ENCODE measurements around the gene PHB1. TPM values are rescaled to one million over a fixed set of nuclear protein-coding genes. Genes with fewer than 3 reads are reported as not detected.

Gene PHB1
- total RNA-seq, 1 donor from 2014 or later: 256 TPM

DNA sequence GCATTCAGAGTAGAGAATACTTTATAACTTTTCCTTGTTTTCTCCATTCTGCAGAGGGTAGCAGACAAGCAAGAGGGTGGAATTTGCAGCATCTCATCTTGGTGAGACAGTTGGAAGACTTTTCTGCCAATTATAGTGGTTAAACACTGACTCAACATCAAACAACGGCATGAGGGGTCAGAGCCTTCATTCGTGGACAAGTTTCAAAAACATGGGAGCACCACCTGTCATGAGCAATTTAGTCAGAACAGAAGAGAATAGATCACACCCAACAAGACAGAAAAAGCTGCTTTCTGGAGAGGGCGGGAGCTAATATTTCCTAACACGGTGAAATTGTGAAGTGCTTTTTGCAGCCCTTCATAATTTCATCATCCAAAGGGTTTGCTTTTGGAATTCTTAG is 34.8 kb downstream of the PHB1 start:
- Mint-ChIP-seq H3K36me3 (ENCODE audit: low read depth) (no peaks in the 10 kb centered on the region), H3K9me3 (peaks cover 3% of the 10 kb centered on the region), H3K27ac (ENCODE audit: unreplicated experiment) (no peak overlapping the region), H3K4me3 (no peak overlapping the region), H3K4me1 (peaks cover 14% of the 10 kb centered on the region), H3K27me3 (ENCODE audit: low read depth) (no peaks in the 10 kb centered on the region)
- DNase-seq (ENCODE audit: low read depth, low spot score): no peak
- TF ChIP-seq, protein P1, sequence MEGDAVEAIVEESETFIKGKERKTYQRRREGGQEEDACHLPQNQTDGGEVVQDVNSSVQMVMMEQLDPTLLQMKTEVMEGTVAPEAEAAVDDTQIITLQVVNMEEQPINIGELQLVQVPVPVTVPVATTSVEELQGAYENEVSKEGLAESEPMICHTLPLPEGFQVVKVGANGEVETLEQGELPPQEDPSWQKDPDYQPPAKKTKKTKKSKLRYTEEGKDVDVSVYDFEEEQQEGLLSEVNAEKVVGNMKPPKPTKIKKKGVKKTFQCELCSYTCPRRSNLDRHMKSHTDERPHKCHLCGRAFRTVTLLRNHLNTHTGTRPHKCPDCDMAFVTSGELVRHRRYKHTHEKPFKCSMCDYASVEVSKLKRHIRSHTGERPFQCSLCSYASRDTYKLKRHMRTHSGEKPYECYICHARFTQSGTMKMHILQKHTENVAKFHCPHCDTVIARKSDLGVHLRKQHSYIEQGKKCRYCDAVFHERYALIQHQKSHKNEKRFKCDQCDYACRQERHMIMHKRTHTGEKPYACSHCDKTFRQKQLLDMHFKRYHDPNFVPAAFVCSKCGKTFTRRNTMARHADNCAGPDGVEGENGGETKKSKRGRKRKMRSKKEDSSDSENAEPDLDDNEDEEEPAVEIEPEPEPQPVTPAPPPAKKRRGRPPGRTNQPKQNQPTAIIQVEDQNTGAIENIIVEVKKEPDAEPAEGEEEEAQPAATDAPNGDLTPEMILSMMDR (conservative IDR thresholded peaks at IDR 0.05): no peak

DNA sequence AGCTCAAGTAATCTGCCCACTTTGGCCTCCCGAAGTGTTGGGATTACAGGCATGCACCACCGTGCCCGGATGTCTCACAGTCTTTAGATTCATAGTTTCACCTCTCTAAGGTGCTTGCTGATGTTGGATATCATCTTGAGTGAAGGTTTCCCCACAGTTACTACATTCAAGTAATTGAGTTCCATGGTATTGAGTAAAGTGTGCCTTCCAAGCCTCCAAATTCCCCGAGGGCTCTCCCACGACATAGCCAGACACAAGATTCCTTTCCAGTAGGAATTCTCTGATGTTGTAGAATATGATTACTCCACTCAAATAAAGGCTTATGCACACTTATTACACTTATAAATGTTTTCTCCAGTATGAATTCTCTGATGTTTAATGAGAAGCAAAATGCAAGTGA is 36.4 kb downstream of the PHB1 start:
- TF ChIP-seq, protein P1 (conservative IDR thresholded peaks at IDR 0.05): no peak
- no peaks in the 10 kb centered on the region for H3K9me3 Mint-ChIP-seq
- no peak overlapping the region for H3K27ac Mint-ChIP-seq (ENCODE audit: unreplicated experiment)
- H3K36me3 Mint-ChIP-seq (ENCODE audit: low read depth): no peaks in the 10 kb centered on the region
- H3K4me1 Mint-ChIP-seq: peaks cover 11% of the 10 kb centered on the region
- H3K4me3 Mint-ChIP-seq: no peak overlapping the region
- no peak for DNase-seq (ENCODE audit: low read depth, low spot score)
- no peaks in the 10 kb centered on the region for H3K27me3 Mint-ChIP-seq (ENCODE audit: low read depth)

DNA sequence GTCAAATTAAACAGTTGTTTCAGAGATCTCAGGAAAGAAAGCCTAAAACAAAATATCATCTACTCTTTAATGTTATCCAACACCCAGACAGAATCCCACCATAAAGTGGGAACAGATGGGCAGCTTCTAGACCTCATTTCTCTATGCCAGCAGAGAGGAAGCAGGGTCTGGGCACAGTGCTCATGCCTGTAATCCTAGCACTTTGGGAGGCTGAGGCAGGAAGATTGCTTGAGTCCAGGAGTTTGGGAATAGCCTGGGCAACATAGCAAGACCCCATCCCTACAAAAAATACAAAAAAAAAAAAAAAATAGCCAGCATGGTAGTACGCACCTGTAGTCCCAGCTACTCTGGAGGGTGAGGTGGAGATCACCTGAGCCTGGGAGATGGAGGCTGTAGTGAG is 39.1 kb downstream of the PHB1 start:
- Mint-ChIP-seq H3K9me3 (no peaks in the 10 kb centered on the region), H3K36me3 (ENCODE audit: low read depth) (no peaks in the 10 kb centered on the region), H3K4me1 (peaks cover 11% of the 10 kb centered on the region), H3K27me3 (ENCODE audit: low read depth) (no peaks in the 10 kb centered on the region), H3K27ac (ENCODE audit: unreplicated experiment) (no peak overlapping the region), H3K4me3 (no peak overlapping the region)
- TF ChIP-seq, protein P1 (conservative IDR thresholded peaks at IDR 0.05): no peak
- no peak for DNase-seq (ENCODE audit: low read depth, low spot score)

DNA sequence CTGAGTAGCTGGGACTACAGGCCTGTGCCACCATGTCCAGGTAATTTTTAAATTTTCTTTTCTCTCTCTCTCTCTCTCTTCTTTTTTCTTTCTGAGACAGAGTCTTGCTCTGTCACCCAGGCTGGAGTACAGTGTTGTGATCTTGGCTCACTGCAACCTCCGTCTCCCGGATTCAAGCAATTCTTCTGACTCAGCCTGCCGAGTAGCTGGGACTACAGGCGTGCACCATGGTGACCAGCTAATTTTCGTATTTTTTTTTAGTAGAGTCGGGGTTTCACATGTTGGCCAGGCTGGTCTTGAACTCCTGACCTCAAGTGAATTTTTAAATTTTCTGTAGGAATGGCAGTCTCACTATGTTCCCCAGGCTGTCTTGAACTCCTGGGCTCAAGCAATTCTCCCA is 41.6 kb downstream of the PHB1 start:
- Mint-ChIP-seq H3K4me3 (no peak overlapping the region), H3K4me1 (peaks cover 11% of the 10 kb centered on the region), H3K9me3 (no peaks in the 10 kb centered on the region), H3K36me3 (ENCODE audit: low read depth) (no peaks in the 10 kb centered on the region), H3K27ac (ENCODE audit: unreplicated experiment) (no peak overlapping the region), H3K27me3 (ENCODE audit: low read depth) (no peaks in the 10 kb centered on the region)
- TF ChIP-seq, protein P1 (conservative IDR thresholded peaks at IDR 0.05): no peak
- DNase-seq (ENCODE audit: low read depth, low spot score): no peak

DNA sequence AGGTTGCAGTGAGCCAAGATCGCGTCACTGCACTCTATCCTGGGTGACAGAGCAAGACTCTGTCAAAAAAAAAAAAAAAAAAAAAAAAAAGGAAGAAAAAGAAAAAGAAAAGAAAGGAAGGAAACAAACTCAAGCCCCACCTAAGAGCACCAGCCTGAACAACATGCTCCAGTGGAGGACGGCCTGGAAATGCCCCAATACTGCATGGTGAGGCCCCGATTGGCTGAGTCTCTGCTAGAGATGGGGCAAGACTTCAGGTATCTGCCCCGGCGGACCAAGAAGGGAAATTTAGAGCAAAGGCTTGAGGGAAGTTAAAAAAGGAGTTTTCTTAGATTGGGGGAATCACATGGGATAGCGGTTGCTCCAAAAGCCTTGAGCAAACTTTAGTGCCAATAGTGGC is 42.3 kb downstream of the PHB1 start:
- Mint-ChIP-seq H3K27ac (ENCODE audit: unreplicated experiment) (no peak overlapping the region), H3K36me3 (ENCODE audit: low read depth) (no peaks in the 10 kb centered on the region), H3K4me3 (no peak overlapping the region), H3K4me1 (peaks cover 11% of the 10 kb centered on the region), H3K9me3 (no peaks in the 10 kb centered on the region), H3K27me3 (ENCODE audit: low read depth) (no peaks in the 10 kb centered on the region)
- no peak for DNase-seq (ENCODE audit: low read depth, low spot score)
- TF ChIP-seq, protein P1 (conservative IDR thresholded peaks at IDR 0.05): no peak

All from neural crest cell (in vitro differentiated cells).